GM19372 (cell line): Measurements from ENCODE around the gene JUND.

Experiments used
- ATAC-seq: cut with Tn5 transposase; IDR thresholded peaks from one replicate; pipeline ENCODE4 v1.9.1; 2021; ENCODE audit warnings: mild to moderate bottlenecking, low read depth, moderate library complexity; ENCODE audit not compliant: unreplicated experiment

The JUND gene

GRCh38 chr19:18253130-18253529, 28.3 kb downstream of the JUND start:
- no peak for ATAC-seq

DNA sequence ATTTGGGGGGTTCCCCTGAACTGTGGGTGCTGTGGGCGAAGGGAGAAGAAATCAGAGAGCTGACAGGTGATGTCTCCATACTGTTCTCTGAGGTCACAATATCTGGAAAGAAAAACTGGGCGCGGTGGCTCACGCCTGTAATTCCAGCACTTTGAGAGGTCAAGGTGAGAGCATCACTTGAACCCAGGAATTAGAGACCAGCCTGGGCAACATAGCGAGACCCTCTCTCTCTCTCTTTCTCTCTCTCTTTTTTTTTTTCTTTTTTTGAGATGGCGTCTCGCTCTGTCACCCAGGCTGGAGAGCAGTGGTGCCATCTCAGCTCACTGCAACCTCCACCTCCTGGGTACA, 29.1 kb downstream of the JUND start:
- no peak for ATAC-seq

- no peak for ATAC-seq
Measured at GRCh38 chr19:18251587-18252369, 29.6 kb downstream of the JUND start.

GRCh38 chr19:18249834-18250233, 31.6 kb downstream of the JUND start:
- no peak for ATAC-seq

- no peak for ATAC-seq
Measured at GRCh38 chr19:18245297-18245696, 36.1 kb downstream of the JUND start.

GRCh38 chr19:18239303-18239702, 42.1 kb downstream of the JUND start:
- no peak for ATAC-seq

GRCh38 chr19:18234194-18234593, 47.2 kb downstream of the JUND start:
- ATAC-seq: no peak

- ATAC-seq: no peak
Measured at GRCh38 chr19:18233224-18233825, 48.1 kb downstream of the JUND start.

DNA sequence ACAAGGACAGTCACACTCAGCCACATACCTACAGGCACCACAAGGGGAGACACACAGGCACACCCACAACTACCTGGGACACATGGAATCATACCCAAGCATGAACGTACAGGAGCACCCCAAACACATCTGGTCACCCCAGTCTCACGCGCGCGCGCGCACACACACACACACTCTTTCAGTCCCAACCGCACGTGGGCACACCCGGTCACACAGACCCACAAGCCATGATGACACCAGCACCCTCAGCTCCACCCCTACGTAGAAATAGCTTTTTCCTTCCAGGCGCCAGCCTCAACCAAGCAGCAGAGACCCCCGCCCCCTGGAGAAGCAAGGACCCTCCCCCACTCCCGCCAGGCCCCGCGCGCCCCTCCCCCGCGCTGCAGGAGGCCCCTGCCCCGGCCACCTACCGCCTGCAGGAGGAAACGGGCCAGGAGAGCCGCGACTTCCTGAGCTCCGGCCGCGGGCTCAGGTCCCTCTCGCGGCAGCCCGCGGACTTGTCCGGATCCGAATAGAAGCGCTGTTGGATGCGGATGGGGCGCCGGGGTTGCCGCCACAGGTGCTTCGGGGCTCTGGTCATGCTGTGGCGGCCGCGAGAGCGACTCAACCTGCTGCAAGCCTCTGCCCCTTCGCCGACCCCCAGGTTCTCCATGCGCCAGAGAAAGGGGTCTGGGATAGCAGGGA, 48.7 kb downstream of the JUND start:
- ATAC-seq: no peak

- ATAC-seq: no peak
Measured at GRCh38 chr19:18231775-18232174, 49.6 kb downstream of the JUND start.

- no peak for ATAC-seq
Measured at GRCh38 chr19:18230941-18231734, 50.3 kb downstream of the JUND start.

DNA sequence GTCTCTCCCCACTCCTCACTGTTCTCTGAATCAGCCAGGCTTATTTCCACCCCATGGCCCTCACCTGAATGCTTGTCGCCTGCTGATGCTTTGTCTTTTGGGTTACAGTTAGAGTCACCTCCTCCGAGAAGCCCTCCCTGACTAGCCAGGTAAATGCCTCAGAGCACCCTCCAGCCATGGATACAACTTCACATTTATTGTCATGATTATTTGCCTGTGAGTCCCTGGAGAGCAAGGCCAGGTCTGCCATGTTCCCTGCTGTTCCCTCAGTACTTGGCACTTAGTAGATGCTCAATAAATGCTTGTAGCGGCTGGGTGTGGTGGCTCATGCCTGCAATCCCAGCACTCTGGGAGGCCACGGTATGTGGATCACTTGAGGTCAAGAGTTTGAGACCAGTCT, 51.5 kb downstream of the JUND start:
- no peak for ATAC-seq
